Ovary (tissue), 9 donors: Measurements from ENCODE around the gene XPC. TPM values are rescaled to one million over a fixed set of nuclear protein-coding genes. Genes with fewer than 3 reads are reported as not detected.

Experiments
- DNase-seq, 5 donors: peaks; one replicate each; pipeline ENCODE4 v3.0.0-alpha.2; 2019 to 2020
- H3K27ac ChIP-seq, 2 donors: fragments of 200-600 bp; one replicate each; pipeline versions ENCODE4 v1.5.1 to v1.8.0; 2019 to 2022
- H3K27me3 ChIP-seq: fragments of 200-600 bp; one replicate; pipeline ENCODE4 v1.8.0; 2022
- H3K36me3 ChIP-seq: fragments of 200-600 bp; sonication (generic); one replicate; pipeline ENCODE4 v1.5.1; 2019
- H3K4me1 ChIP-seq: one replicate; pipeline ENCODE4 v1.8.1; 2013; ENCODE audit warnings: mild to moderate bottlenecking, moderate library complexity; ENCODE audit not compliant: insufficient read depth
- H3K4me3 ChIP-seq: fragments of 200-600 bp; sonication (generic); one replicate; pipeline ENCODE4 v1.5.1; 2017
- H3K9me3 ChIP-seq, 2 donors: fragments of 200-600 bp in 1 of 2; sonication (generic) in 1 of 2; one replicate each; pipeline versions ENCODE4 v1.5.1 to v1.8.1; 2013 to 2019; ENCODE audit warnings: mild to moderate bottlenecking in 1 of 2, moderate library complexity in 1 of 2
- CTCF ChIP-seq, 3 donors: fragments of 450-650 bp in 2 of 3; fragments of 200-600 bp in 1 of 3; IDR thresholded peaks; one replicate each; pipeline versions ENCODE4 v1.5.1 to v1.8.0; 2016 to 2022; ENCODE audit warnings: antibody characterized with exemption in 3 of 3, mild to moderate bottlenecking in 1 of 3
- EP300 ChIP-seq: sonication (generic); formaldehyde crosslinking; IDR thresholded peaks from one replicate; pipeline ENCODE4 v1.6.1; 2017; ENCODE audit warnings: antibody characterized with exemption
- POLR2A ChIP-seq: fragments of 450-650 bp; IDR thresholded peaks from one replicate; pipeline ENCODE4 v1.6.1; 2017; ENCODE audit warnings: antibody characterized with exemption, mild to moderate bottlenecking, moderate library complexity
- WGBS, 3 donors: extraction: QIAGEN DNeasy Blood & Tissue Kit in 1 of 3; methylation state at CpG; one replicate each; pipeline versions ENCODE4 v1.1.5 to v1.1.7; 2013 to 2017; 5-methylcytosine and 5-hydroxymethylcytosine counted together
- intact Hi-C, 4 donors: fragments of 100-400 bp; cut with DNase I; formaldehyde crosslinking; loops; one replicate each; pipeline versions ENCODE4 v1.11.0 to v1.15.1; 2022 to 2023
- polyA plus RNA-seq, 2 donors: library from polyadenylated mRNA; stranded (reverse); fragments of 200-250 nt in 1 of 2; fragments of 350-450 nt in 1 of 2; fragmentation: Illumina TruSeq in 1 of 2; extraction: RNeasy Lipid Tissue Mini Kit (QIAGEN cat#74804) in 1 of 2; gene quantifications; one replicate each; pipeline ENCODE4 v1.2.3, GENCODE V29; 2013 to 2014
- total RNA-seq, 7 donors: library from RNA; depleted of rRNA in 2 of 7; stranded (reverse); fragments of >200 nt in 2 of 7; fragmentation: NEBNext Ultra II Directional in 3 of 7; extraction: Animal tissue kit (Norgen Biotek cat#: 25700) in 3 of 7; gene quantifications; one replicate each; pipeline versions ENCODE4 v1.1.0 to v1.2.4, GENCODE V29; 2016 to 2023
- donor health status: DM: no; HTN: no; CAD: no; lungs with moderate emphysema.
- donor health status: DM: no; HTN: no; CAD: no.
- donor health status: Bipolar disorder and iron deficiency.
- donor health status: DM: yes; HTN: yes; CAD: no.
- donor health status: DM: no; HTN: no; CAD: no.
- donor health status: DM: yes; HTN: yes; CAD: no.

The XPC gene
- total and polyA plus RNA-seq, 9 donors, result 36.2 to 63.1 (median 40.6) TPM

DNA sequence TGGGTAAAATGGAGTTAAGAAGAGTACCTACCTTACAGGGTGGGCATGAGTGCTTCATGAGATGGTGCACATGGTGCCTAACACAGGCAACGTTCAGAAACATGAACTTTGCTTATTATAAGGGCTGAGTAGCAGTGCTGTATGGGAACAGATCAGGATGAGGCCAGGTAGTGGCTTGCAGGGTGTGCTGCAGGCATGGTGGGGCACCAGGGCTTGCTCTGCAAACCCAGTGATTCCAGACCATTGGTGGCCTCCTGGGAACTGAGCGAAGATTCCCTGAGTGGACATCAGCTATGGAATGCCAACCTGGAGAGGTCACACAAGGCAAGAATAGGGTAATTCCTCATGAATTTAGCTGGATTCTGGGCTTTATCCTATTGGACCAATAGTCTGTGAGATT, 37.7 kb downstream of the XPC start:
- Histone ChIP-seq H3K4me3 (no peak overlapping the region), H3K27me3 (no peaks in the 10 kb centered on the region), H3K36me3 (no peaks in the 10 kb centered on the region), H3K4me1 (peaks cover 10% of the 10 kb centered on the region), H3K27ac (no peak overlapping the region), H3K9me3 (no peaks in the 10 kb centered on the region)
- no peak for DNase-seq
- intact Hi-C loops, result loop anchor here in 1 of 4 donors (2.0 kb wide), 1 partner anchor 14 kb away; no protein-coding TSS in a partner anchor
- WGBS, 3 donors, result 67 to 77% (median 72%) methylated on average over 2 of the region's 2 CpGs
- TF ChIP-seq CTCF (IDR thresholded peaks at IDR 0.05), result no peak
- TF ChIP-seq EP300, result no peak
- TF ChIP-seq POLR2A, result no peak

DNA sequence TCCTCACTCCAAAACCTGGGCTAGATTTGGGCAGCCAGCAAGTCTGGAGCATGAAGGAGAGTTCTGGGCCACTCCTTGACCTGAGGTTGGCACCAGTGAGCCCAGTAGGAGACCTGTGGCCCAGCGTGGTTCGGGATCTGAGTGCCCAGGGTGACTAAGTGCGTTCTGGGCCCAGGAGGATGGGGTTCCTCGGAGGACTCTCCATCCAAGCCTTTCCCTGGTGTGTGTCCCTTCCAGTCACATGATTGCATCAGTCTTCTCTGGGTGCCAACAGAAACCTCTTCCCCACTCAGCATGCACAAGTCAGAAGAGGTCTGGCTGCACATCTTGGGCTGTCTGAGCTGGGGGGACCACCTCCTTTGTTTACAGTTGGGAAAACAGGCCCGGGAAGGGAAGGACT, 38.6 kb downstream of the XPC start:
- intact Hi-C loops, result loop anchor here in 1 of 4 donors (2.0 kb wide), 1 partner anchor 13 kb away; no protein-coding TSS in a partner anchor
- H3K4me3 ChIP-seq, result no peak overlapping the region
- H3K27me3 ChIP-seq, result no peaks in the 10 kb centered on the region
- H3K36me3 ChIP-seq, result no peaks in the 10 kb centered on the region
- TF ChIP-seq POLR2A (no peak), EP300 (no peak), CTCF (IDR thresholded peaks at IDR 0.05) (no peak)
- no peaks in the 10 kb centered on the region for H3K9me3 ChIP-seq
- no peak overlapping the region for H3K27ac ChIP-seq
- WGBS, 3 donors, result 75 to 83% (median 78%) methylated on average over 5 of the region's 5 CpGs
- H3K4me1 ChIP-seq, result peaks cover 9% of the 10 kb centered on the region
- DNase-seq, result no peak

GRCh38 chr3:14138878-14139655, 39.3 kb downstream of the XPC start:
- TF ChIP-seq EP300 (no peak), CTCF (IDR thresholded peaks at IDR 0.05) (no peak), POLR2A (no peak)
- H3K9me3 ChIP-seq, result no peaks in the 10 kb centered on the region
- 79 to 87% (median 82%) methylated on average over 14 of the region's 14 CpGs for WGBS, 3 donors
- no peak for DNase-seq
- H3K4me1 ChIP-seq, result peaks cover 5% of the 10 kb centered on the region
- H3K36me3 ChIP-seq, result no peaks in the 10 kb centered on the region
- H3K27ac ChIP-seq, result no peak overlapping the region
- H3K27me3 ChIP-seq, result no peaks in the 10 kb centered on the region
- intact Hi-C loops, result no loop called here
- H3K4me3 ChIP-seq, result no peak overlapping the region

GRCh38 chr3:14138109-14138877, 40.1 kb downstream of the XPC start:
- intact Hi-C loops, result no loop called here
- DNase-seq, result no peak
- no peak for TF ChIP-seq POLR2A
- no peak for TF ChIP-seq EP300
- TF ChIP-seq CTCF (IDR thresholded peaks at IDR 0.05), result no peak

More at GRCh38 chr3:14138109-14138877, 40.1 kb downstream of the XPC start:
- Histone ChIP-seq H3K27me3 (no peaks in the 10 kb centered on the region), H3K36me3 (no peaks in the 10 kb centered on the region), H3K4me3 (no peak overlapping the region), H3K9me3 (no peaks in the 10 kb centered on the region), H3K4me1 (peaks cover 3% of the 10 kb centered on the region), H3K27ac (no peak overlapping the region)
- WGBS, 3 donors, result 81 to 83% (median 81%) methylated on average over 16 of the region's 16 CpGs
